CD4-positive, alpha-beta T cell treated with Interleukin-1 beta for 1 hour (primary cell): ENCODE results near the gene SULT2A1.
"Not testable (repeated sequence)": the region's sequence is repeated elsewhere in the genome, so short reads cannot be mapped to it uniquely, and the experiment has no call there.

Experiments used
- DNase-seq, 2 donors: peaks; one replicate each; pipeline ENCODE4 v3.0.0-alpha.2; 2020 to 2022

Gene SULT2A1, protein sequence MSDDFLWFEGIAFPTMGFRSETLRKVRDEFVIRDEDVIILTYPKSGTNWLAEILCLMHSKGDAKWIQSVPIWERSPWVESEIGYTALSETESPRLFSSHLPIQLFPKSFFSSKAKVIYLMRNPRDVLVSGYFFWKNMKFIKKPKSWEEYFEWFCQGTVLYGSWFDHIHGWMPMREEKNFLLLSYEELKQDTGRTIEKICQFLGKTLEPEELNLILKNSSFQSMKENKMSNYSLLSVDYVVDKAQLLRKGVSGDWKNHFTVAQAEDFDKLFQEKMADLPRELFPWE

DNA sequence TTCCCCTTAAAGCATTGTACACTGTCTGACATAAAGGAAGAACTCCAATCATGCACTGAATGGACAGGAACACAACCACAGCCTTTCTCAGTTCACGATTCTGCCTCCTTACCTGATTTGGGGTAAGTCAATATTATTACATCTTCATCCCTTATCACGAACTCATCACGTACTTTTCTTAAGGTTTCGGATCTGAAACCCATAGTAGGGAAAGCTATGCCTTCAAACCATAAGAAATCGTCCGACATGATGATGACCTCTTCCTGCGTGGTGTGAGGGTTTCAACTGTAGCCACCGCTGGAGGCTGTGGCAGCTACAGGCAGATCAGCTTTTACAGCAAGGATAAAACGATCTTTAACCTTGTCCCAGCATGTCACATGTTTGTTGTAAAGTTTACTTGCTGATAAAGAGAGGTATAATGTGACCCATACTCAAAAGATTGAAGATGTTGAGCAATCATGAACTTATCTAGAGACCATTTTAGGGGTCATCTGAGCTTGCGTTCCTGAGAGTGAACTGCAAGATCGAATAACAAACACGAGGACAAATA, at the start of gene SULT2A1:
TSS of gene SULT2A1 (minus strand) at position 306 of the 550 bp plus-strand sequence. CDS start at position 248, 58 bp downstream.
- DNase-seq = no peak

DNA sequence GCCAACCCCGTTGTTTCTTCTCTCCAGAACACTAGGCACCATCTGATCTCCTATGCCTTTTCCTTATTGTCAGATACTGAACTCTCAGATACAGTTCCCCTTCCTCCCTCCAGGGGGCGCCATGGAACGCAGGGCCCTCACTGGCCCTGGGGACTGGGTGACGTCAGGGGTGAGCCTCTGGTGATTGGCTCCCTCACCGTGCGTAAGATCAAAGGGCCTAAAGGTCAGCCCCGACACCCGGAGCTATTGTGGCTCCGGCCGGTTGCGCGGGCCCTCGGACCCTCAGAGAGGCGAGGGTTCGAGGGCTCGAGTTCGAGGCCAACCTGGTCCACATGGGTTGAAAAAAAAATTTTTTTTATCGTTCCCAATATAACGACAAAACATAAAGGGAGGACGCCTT, 42.5 kb upstream of the SULT2A1 start:
- DNase-seq = not testable (repeated sequence)

DNA sequence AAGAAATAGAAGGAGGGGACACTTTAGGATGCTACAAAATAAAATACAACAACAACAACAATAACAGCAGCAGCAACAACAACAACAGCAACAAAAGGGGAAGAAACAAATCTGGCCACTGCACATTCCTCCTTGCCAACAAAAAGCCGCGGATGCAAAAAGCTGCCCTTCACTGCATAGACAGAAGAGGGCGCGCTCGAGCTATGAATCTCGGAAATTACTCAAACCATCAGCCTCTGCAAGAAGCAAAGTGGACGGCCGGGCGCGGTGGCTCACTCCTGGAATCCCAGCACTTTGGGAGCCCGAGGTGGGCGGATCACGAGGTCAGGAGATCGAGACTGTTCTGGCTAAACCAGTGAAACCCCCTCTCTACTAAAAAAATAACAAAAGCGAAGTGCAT, 34.0 kb upstream of the SULT2A1 start:
- DNase-seq = not testable (repeated sequence)

DNA sequence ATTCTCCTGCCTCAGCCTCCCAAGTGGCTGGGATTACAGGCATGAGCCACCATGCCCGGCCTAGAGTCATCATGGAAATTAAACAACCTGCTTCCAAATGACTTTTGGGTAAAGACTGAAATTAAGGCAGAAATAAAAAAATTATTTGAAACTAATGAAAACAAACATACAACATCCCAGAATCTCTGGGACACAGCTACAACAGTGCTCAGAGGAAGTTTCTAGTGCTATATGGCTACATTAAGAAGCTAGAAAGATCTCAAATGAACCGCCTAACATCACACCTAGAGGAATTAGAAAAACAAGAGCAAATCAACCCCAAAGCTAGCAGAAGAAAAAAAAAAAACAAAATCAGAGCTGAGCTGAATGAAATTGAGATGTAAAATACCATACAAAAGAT, 24.1 kb upstream of the SULT2A1 start:
- DNase-seq = not testable (repeated sequence)

DNA sequence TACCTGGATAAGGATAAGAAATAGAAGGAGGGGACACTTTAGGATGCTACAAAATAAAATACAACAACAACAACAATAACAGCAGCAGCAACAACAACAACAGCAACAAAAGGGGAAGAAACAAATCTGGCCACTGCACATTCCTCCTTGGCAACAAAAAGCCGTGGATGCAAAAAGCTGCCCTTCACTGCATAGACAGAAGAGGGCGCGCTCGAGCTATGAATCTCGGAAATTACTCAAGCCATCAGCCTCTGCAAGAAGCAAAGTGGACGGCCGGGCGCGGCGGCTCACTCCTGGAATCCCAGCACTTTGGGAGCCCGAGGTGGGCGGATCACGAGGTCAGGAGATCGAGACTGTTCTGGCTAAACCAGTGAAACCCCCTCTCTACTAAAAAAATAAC, 23.2 kb upstream of the SULT2A1 start:
- DNase-seq = peak; percentile 58 to 85

DNA sequence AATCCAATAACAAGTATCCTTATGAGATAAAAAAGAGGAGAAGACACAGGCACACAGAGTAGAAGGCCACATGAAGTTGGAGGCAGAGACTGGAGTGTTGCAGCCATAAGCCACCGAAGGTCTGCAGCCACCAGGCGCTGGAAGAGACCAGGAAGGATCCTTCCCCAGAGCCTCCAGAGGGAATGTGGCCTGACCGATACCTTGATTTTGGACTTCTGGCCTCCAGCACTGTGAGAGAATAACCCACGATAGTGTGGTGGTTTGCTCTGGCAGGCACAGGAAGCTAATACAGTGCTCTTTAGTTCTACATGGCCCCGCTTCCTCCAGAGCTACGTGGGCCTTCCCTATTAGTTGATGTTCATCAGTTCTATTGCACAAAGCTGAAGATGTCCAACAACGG, 15.3 kb upstream of the SULT2A1 start:
- no peak for DNase-seq

DNA sequence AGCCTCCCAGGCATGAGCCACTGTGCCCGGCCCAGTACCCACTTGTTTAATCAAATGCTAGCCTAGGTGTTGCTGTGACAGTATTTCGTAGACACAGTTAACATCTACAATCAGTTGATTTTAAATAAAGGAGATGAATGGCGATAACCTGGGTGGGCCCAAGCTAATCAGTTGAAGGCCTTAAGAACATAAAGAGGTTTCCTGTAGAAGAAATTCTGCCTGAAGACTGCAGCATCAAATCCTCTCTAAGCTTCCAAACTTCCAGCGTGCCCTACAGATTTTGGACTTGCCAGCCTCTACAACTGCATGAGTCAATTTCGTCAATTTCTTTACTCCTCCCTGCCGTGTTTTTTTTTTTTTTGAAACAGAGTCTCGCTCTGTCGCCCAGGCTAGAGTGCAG, 13.2 kb upstream of the SULT2A1 start:
- DNase-seq = no peak

DNA sequence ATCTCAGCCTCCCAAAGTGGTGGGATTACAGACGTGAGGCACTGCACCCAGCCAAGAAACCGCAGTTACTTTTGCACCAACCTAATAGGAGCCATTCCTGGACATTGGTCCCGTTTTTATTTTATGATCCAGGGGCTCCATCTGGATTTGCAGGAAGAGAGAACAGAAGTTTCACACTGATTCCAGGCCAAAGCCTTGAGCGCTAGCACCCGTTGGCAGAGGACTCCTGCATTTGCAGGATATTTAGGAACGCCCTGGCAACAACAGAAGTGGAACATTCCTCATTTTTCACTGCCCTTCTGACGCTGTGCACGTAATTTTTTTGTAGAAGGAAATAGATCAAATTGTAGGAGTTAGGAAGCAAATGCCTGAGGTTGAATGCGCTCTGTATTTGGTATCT, 11.7 kb upstream of the SULT2A1 start:
- no peak for DNase-seq

DNA sequence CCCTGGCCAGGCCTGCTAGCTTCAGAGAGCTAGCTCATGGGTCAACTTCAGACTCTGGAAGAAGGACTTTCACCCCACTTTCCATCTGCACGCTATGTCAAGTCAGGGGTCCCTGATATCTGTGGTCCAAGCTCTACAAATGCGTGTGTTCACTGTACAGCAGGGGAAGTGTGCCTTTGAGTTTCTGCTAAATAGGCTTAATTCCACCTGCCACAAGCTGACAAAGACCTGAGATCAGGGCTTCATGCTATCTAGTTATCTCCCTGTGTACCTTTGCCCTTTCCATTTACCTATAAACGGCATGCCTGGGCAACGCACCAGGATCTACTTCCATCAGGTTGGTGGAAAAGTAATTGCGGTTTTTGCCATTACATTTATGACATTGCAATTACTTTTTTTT, 10.7 kb upstream of the SULT2A1 start:
- DNase-seq = no peak

DNA sequence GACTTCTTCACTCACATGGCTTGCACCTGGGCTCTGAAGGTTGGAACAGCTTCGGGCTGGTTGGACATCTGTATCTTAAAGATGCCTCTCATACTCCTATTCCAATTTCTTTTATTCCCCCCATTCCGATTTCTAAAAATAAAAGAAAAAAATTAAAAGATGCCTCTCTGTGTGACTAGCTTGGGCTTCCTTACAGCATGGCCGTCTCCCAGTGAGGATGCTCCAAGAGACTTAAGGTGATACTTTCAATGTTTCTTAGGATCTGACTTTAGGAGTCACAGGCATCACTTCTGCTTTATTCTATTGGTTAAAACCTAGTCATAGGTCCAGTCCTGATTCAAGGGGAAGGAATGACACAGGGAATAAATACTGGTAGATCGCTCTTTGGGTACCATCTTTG, 9.9 kb upstream of the SULT2A1 start:
- DNase-seq = no peak

DNA sequence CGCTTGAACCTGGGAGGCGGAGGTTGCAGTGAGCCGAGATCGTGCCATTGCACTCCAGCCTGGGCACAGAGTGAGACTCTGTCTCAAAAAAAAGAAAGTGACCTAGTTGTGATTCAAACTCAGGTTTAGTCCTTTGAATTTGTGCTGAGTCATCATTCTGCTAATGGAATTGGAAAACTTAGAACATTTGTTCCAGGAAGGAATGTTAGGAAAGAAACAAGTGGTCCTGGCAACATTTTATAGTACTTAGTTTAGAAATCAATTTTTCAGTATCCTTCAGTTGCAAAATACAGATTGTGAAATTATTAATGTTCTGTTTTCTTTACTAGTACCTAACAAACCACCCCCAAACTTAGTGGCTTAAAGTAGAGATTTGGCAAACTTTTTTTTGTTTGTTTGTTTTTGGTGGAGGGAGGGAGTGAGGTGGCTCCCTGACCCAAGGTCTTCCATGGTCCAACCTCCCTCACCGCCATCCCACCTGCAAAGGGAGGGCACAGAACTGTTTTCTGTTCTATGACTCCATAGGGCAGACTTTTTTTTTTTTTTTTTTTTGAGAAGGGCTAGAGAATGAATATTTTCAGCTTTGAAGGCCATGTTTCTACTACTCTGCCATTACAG, 9.2 kb upstream of the SULT2A1 start:
- DNase-seq = no peak

DNA sequence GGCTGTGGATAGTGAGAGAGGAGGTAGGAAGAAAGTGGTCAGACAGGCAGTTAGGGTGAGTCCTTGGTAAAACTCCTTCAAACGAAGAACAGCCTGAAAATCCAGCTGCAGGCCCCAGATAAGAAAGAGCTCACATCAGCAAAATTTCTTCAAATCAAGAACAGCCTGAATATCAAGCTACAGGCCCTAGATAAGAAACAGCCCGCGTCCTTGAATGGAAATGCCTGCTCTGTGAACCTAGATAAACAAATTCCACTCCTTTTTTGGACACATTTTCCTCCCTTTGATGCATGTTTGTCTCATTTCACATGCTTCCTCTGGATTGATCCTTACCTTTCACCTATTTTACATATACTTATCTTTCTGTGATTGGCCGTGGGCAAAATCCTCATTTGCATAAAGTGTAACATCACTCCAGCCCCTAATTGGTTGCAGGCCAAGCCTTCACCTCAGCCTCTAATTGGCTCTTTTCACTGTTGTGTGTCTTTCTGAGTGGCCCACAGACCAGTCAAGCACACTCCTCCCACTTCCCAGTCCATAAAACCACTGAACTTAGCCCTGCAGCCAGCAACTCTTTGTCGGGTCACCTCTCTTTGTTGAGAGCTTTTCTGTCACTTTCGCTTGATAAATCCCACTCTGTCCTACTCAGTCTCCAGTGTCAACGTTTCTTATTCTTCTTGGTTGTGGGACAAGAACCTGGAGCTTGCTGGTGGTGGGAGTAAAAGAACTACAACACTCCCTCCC, 6.0 kb upstream of the SULT2A1 start:
- DNase-seq = no peak

DNA sequence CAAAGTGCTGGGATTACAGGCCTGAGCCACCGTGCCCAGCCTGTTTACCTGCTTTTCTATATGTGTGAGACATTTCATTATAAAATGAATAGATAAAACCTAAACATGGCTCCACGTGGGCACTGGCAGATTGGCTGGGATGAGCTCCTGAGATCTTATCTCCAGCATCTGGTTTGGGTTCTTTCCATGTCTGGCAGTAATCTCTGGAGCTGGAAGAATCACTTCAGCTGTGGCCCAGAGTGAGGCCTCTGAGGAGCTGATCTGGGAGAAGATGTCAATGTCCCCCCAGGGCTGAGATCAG, 5.5 kb upstream of the SULT2A1 start:
- no peak for DNase-seq

DNA sequence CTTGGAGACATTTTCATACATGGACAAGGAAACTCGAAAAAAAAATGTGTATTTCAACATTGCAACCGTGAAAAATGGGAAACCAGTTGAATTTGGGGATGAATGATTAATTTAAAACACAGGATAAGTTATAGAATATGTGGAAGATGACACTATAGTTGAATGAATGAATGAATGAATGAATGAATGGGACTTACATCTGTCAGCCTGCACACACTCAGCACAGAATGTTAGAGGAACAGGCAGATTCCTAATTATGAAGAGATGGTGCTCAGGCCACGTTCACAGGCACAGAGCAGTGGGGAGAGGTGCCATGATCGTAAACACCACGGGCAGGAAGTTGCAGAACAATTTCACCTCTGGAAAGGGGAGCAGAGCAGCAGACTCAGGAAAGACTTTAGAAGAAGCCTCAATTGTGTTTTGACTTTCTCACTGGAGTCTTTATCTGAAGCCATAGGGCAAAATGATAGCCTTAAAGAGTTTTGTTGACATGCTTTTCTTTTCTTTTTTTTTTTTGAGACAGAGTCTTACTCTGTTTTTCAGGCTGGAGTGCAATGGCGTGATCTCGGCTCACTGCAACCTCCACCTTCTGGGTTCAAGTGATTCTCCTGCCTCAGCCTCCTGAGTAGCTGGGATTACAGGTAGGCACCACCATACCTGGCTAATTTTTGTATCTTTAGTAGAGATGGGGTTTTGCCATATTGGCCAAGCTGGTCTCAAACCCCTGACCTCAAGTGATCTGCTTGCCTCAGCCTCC, 4.9 kb upstream of the SULT2A1 start:
- no peak for DNase-seq

DNA sequence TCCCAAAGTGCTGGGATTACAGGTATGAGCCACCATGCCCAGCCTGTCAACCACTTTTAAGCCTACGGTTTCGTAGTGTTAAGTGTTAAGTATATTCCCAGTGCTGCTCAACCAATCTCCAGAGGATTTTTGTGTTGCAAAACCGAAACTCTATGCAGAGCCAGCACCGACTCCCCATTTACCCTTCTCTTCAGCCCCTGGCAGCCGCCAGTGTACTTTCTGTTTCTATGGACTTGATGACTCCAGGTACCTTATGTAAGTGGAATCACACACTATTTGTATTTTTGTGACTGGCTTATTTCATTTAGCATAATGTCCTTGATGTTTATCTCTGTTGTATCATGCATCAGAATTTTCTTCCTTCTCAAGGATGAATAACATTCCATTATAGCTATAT, 1.1 kb downstream of the SULT2A1 start:
- DNase-seq = no peak

DNA sequence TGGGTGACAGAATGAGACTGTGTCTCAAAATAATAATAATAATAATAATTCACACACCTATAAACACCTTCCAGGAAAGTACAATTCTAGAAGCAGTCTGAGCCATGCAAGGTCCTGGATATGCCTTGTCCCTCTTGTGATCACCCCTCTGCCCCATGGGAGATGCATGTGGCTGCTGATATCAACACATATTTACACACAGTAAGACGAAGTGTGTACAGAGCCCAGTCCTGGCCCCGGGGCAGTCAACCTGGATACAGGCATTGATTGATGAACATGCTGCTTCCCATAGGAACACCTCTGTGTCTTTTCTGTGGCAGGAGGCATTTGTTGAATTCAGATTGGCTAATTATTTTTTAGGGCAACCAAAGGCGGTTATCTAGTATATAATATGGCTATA, 3.2 kb downstream of the SULT2A1 start:
- no peak for DNase-seq

DNA sequence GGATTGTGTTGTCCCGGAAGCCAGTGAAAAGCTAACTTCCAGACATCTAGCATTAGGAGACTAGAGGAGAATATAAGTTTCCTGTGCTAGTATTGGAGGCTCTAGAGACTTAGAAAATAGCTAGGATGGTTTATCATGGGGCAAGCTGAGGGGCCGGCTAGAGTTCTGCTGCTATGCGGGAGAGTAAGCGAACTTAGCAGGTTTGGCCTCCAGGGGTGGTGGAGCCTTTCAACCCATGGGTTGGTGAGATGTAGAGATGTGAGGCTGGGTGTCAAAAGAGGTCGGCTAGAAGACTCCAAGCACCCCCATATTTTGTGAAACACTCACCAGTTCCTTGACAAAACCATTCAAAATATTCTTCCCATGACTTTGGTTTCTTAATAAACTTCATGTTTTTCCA, 4.4 kb downstream of the SULT2A1 start:
- no peak for DNase-seq

DNA sequence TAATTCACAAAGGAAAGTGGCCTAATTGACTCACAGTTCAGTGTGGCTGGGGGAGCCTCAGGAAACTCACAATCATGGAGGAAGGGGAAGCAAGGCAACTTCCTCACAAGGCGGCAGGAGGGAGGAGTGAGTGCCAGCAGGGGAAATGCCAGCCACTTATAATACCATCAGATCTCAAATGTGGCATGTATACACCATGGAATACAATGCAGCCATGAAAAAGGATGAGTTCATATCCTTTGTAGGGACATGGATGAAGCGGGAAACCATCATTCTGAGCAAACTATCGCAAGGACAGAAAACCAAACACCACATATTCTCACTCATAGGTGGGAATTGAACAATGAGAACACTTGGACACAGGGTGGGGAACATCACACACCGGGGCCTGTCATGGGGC, 6.7 kb downstream of the SULT2A1 start:
- not testable (repeated sequence) for DNase-seq

DNA sequence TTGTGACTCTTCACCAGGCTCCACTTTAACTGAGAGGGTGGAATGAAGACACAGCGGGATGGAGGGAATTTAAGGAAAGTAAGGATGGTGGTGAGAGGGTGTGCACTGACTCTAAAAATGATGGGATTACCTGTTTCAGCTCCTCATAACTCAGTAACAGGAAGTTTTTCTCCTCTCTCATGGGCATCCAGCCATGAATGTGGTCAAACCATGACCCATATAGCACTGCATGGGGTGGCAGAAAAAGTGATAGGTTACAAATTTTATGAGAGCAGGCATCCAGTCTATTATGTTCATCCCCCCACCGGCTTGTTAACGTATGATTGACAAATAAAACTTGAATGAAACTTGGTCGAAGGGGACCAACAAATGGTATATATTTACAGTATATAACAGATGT, 7.2 kb downstream of the SULT2A1 start:
- no peak for DNase-seq

DNA sequence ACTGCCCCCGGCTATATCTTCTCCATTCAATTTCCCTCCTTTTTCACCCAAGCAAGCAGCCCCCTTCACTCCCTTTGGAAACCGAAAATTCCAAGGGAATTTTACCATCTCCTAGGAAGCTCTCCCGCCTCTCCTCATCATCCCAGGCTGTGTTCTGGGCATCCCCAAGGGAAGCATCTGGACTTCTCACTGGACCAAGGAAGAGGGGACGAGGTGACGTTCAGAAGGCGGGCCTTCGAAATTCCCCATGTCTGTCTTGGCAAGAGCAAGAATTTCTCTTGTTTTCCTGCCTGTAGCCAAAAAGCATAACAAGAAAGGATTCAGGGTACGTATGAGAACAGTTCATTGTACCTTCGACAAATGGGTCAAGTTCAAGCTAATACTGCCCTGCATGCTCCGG, 20.9 kb downstream of the SULT2A1 start:
- no peak for DNase-seq

DNA sequence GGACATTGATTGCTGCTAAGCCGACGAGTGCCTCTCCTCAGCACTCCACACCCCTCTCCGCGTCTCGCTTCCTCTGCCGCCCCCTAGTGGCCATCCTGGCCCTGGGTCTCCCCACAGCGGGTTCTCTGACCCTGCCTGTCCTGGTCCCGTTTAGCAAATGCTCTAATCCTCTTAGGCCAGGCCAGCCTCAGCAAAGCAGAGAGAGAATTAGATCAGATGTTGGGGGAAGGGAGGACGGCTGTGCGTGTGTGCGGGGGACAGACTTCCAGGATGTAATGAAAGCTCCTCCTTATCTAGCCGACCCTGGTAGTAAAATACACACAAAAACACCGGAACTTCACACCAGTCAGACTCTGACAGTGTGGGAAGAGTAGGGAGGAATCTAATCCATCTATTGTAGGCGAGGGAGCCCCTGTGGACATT, 22.6 kb downstream of the SULT2A1 start:
- peak; percentile 65 to 73 for DNase-seq

DNA sequence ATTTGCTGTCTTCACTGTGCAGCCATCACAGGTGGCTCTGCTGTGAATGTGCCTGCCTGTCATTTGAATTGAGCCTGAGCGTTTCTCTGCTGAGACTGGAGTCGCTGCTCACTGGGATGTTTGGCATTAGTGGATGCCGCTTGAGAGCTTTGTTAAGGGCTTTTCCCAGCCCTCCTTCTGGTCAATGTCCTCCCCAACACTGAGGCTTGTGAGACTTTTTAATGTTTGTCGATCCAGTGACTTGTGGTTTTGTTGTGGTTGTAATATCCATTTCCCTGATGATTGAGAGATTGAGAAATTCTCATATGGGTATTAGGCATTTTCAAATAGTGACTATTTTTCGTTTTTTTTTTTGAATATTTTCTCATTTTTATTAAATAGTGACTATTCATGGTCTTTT, 24.5 kb downstream of the SULT2A1 start:
- no peak for DNase-seq

DNA sequence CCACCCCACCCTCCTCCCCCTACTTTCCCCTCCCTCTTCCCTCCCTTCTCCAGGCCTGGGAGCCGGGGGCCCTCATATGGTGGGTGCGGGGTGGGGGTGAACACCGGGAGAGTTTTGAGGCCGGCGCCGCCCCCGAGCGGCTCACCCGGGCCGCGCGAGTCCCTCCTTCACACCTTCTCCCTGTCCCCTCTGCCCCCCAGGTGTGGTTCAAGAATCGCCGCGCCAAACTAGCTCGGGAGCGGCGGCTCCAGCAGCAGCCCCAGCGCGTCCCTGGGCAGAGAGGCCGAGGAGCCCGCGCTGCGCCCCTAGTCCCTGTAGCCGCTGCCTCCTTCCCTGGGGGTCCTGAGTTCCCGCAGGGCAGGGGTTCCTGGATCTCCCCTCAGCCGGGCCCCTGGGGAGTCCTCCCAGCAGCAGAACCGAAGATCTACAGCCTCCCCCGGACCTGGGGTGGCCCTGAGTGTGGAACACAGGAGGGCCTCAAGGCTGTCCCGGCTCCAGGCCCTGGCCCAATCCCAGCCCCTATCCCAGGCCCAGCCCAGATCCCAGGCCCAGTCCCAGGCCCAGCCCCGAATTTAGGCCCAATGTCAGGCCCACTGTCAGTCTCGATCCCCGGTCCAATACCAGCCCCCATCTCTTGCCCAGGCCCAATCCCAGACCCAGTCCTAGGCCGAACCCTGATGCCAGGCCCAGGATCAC, 25.4 kb downstream of the SULT2A1 start:
- DNase-seq = no peak
